GM23248 (cell line): ENCODE measurements around the gene NPHP4. TPM values are rescaled to one million over a fixed set of nuclear protein-coding genes. Genes with fewer than 3 reads are reported as not detected.
A peak's percentile ranks its signal among the peaks of the same experiment; 100 is the strongest.

ENCODE experiments used
- DNase-seq: peaks from one replicate; pipeline ENCODE4 v3.0.0-alpha.2; 2015
- H2AFZ ChIP-seq: fragments of 200-600 bp; sonication (generic); 2 replicates; pipeline ENCODE4 v1.6.1; 2016; ENCODE audit warnings: antibody characterized with exemption
- H3F3A ChIP-seq: fragments of 200-600 bp; sonication (generic); 2 replicates; pipeline ENCODE4 v1.6.1; 2016; ENCODE audit warnings: mild to moderate bottlenecking, antibody characterized with exemption, mixed run types; ENCODE audit not compliant: insufficient read depth
- H3K27ac ChIP-seq: fragments of 200-600 bp; sonication (generic); 2 replicates; pipeline ENCODE4 v1.5.1; 2016; ENCODE audit warnings: mild to moderate bottlenecking
- H3K27me3 ChIP-seq: fragments of 200-600 bp; sonication (generic); replicated peaks from 2 replicates; pipeline ENCODE4 v1.6.1; 2016; ENCODE audit warnings: mild to moderate bottlenecking; ENCODE audit not compliant: insufficient read depth
- H3K36me3 ChIP-seq: fragments of 200-600 bp; sonication (generic); 2 replicates; pipeline ENCODE4 v1.6.1; 2016; ENCODE audit warnings: low read depth, mild to moderate bottlenecking
- H3K4me1 ChIP-seq: fragments of 200-600 bp; sonication (generic); 2 replicates; pipeline ENCODE4 v1.6.1; 2016; ENCODE audit warnings: mild to moderate bottlenecking; ENCODE audit not compliant: insufficient read depth
- H3K4me2 ChIP-seq: fragments of 200-600 bp; sonication (generic); one replicate; pipeline ENCODE4 v1.6.1; 2016; ENCODE audit warnings: mild to moderate bottlenecking; ENCODE audit not compliant: unreplicated experiment
- H3K4me3 ChIP-seq: fragments of 200-600 bp; sonication (generic); 2 replicates; pipeline ENCODE4 v1.5.1; 2016; ENCODE audit warnings: mild to moderate bottlenecking
- H3K79me2 ChIP-seq: fragments of 200-600 bp; sonication (generic); 2 replicates; pipeline ENCODE4 v1.6.1; 2016; ENCODE audit warnings: mild to moderate bottlenecking; ENCODE audit not compliant: insufficient read depth
- H3K9ac ChIP-seq: fragments of 200-600 bp; sonication (generic); 2 replicates; pipeline ENCODE4 v1.6.1; 2016; ENCODE audit warnings: mild to moderate bottlenecking
- H3K9me2 ChIP-seq: fragments of 200-600 bp; sonication (generic); 2 replicates; pipeline ENCODE4 v1.6.1; 2016; ENCODE audit warnings: mixed run types, mild to moderate bottlenecking, moderate library complexity; ENCODE audit not compliant: insufficient read depth
- H3K9me3 ChIP-seq: fragments of 200-600 bp; sonication (generic); one replicate; pipeline ENCODE4 v1.6.1; 2017; ENCODE audit warnings: low read depth
- H4K20me1 ChIP-seq: fragments of 200-600 bp; sonication (generic); 2 replicates; pipeline ENCODE4 v1.6.0; 2016; ENCODE audit not compliant: insufficient read depth
- EZH2 ChIP-seq: fragments of 200-600 bp; sonication (generic); IDR thresholded peaks from 2 replicates; pipeline ENCODE4 v1.6.1; 2018; ENCODE audit warnings: antibody characterized with exemption, mild to moderate bottlenecking; ENCODE audit not compliant: insufficient read depth, poor library complexity, severe bottlenecking
- EZH2phosphoT487 ChIP-seq: fragments of 200-600 bp; sonication (generic); IDR thresholded peaks from 2 replicates; pipeline ENCODE4 v1.6.1; 2018; ENCODE audit warnings: antibody characterized with exemption, moderate library complexity, mild to moderate bottlenecking, low read depth; ENCODE audit not compliant: insufficient read depth
- WGBS, 2 experiments: methylation state at CpG; one replicate each; pipeline ENCODE4 v1.1.6; 2015 to 2017; ENCODE audit warnings: low lambda C conversion rate in 2 of 2, low coverage in 1 of 2; ENCODE audit errors: missing lambda C conversion rate in 2 of 2; 5-methylcytosine and 5-hydroxymethylcytosine counted together
- in situ Hi-C: fragments of 300-500 bp; cut with MboI; formaldehyde crosslinking; loops from 2 replicates; pipeline ENCODE4 v1.15.0; 2020
- polyA plus RNA-seq: library from polyadenylated mRNA; unstranded; fragments of >200 nt; fragmentation: Nextera tagmentation; extraction: Ambion mirVana; gene quantifications from 2 replicates; pipeline ENCODE4 v1.2.1, GENCODE V29; 2016
- total RNA-seq: library from RNA; depleted of rRNA; stranded (reverse); fragments of >200 nt; shearing (Covaris generic); gene quantifications from 2 replicates; pipeline ENCODE4 v1.2.3, GENCODE V29; 2014

NPHP4 gene
- total and polyA plus RNA-seq, 2 experiments from 2014 or later, result 4.0 to 4.2 TPM

- no peaks in the 10 kb centered on the region for H3K79me2 ChIP-seq
- no peak for DNase-seq
- H3K9me3 ChIP-seq, result no peaks in the 10 kb centered on the region
- no peaks in the 10 kb centered on the region for H3K4me1 ChIP-seq
- 92 to 96% methylated on average over 13 of the region's 13 CpGs for WGBS, 2 experiments
- no peaks in the 10 kb centered on the region for H4K20me1 ChIP-seq
- no peaks in the 10 kb centered on the region for H3F3A ChIP-seq
- TF ChIP-seq EZH2 (no peak), EZH2phosphoT487 (no peak)
- no peaks in the 10 kb centered on the region for H3K9me2 ChIP-seq
- H3K27me3 ChIP-seq, result no peaks in the 10 kb centered on the region
- no peak overlapping the region for H2AFZ ChIP-seq
- H3K27ac ChIP-seq, result no peak overlapping the region
- 0 out of 2 replicates have a peak, but pooled peaks cover 5% of the 10 kb centered on the region for H3K36me3 ChIP-seq
- H3K4me2 ChIP-seq, result no peak overlapping the region
- in situ Hi-C loops, result no loop called here
- H3K9ac ChIP-seq, result no peak overlapping the region
- H3K4me3 ChIP-seq, result no peak overlapping the region
These were observed 43.0 kb downstream of the NPHP4 start for GRCh38 chr1:5949085-5949760.

GRCh38 chr1:5948681-5949005 is 43.6 kb downstream of the NPHP4 start:
- Histone ChIP-seq H3K9ac (no peak overlapping the region), H4K20me1 (no peaks in the 10 kb centered on the region), H2AFZ (no peak overlapping the region), H3K4me1 (no peaks in the 10 kb centered on the region), H3F3A (no peaks in the 10 kb centered on the region), H3K27ac (no peak overlapping the region), H3K79me2 (no peaks in the 10 kb centered on the region), H3K27me3 (no peaks in the 10 kb centered on the region), H3K9me2 (no peaks in the 10 kb centered on the region), H3K36me3 (0 out of 2 replicates have a peak, but pooled peaks cover 5% of the 10 kb centered on the region), H3K9me3 (no peaks in the 10 kb centered on the region), H3K4me3 (no peak overlapping the region), H3K4me2 (no peak overlapping the region)
- WGBS, 2 experiments, result 86 to 90% methylated on average over 4 of the region's 4 CpGs
- in situ Hi-C loops, result no loop called here
- TF ChIP-seq EZH2phosphoT487, result no peak
- no peak for TF ChIP-seq EZH2
- no peak for DNase-seq

DNA sequence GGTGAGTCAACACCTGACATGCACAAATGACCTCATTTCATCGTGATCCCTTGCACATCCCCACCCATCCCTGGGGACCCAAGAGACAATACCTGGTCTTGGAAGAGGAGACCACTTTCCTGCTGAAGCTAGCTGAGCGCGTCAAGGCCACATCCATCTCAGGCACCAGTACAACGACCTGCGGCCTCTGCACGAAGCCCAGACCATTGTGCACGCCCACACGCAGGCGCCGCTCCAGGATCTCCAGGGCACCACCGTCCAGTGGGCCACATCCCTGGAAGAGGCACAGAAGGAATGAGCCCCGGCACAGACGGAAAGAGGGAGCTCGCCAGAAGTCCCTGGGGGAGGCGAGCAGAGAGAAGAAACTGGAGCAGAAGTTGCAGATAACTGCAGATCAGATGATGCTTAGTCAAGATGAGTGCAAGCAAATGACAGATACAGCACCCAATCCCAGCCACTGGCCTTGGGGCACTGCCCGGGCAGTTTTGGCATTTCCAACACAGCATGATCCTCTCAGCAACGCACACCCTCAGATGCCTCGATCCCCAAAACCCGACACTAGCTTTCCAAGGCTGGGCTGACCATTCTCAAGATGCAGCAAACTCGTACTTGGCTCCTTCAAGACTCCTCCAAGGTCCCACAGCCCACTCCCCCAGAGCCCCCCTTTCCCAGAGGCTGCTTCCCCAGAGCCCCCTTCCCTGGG is 44.1 kb downstream of the NPHP4 start:
- 87 to 91% methylated on average over 19 to 20 of the region's 20 CpGs for WGBS, 2 experiments
- no peak overlapping the region for H3K27ac ChIP-seq
- no peaks in the 10 kb centered on the region for H3K9me3 ChIP-seq
- H3K4me2 ChIP-seq, result no peak overlapping the region
- H3K4me1 ChIP-seq, result no peaks in the 10 kb centered on the region
- no peaks in the 10 kb centered on the region for H3K9me2 ChIP-seq
- no peaks in the 10 kb centered on the region for H3K79me2 ChIP-seq
- no peak overlapping the region for H3K9ac ChIP-seq
- DNase-seq, result peak; percentile 32
- in situ Hi-C loops, result no loop called here
- H2AFZ ChIP-seq, result no peak overlapping the region
- no peaks in the 10 kb centered on the region for H3K27me3 ChIP-seq
- TF ChIP-seq EZH2phosphoT487 (no peak), EZH2 (no peak)
- H3K4me3 ChIP-seq, result no peak overlapping the region
- 0 out of 2 replicates have a peak, but pooled peaks cover 5% of the 10 kb centered on the region for H3K36me3 ChIP-seq
- H4K20me1 ChIP-seq, result no peaks in the 10 kb centered on the region
- H3F3A ChIP-seq, result no peaks in the 10 kb centered on the region

- Histone ChIP-seq H3K4me3 (no peak overlapping the region), H3K9me2 (no peaks in the 10 kb centered on the region), H3K79me2 (no peaks in the 10 kb centered on the region), H3K9me3 (no peaks in the 10 kb centered on the region), H3K4me2 (no peak overlapping the region), H3K27me3 (no peaks in the 10 kb centered on the region), H2AFZ (no peak overlapping the region), H4K20me1 (no peaks in the 10 kb centered on the region), H3K27ac (no peak overlapping the region), H3K9ac (no peak overlapping the region), H3K36me3 (0 out of 2 replicates have a peak, but pooled peaks cover 5% of the 10 kb centered on the region), H3K4me1 (no peaks in the 10 kb centered on the region), H3F3A (no peaks in the 10 kb centered on the region)
- DNase-seq, result no peak
- TF ChIP-seq EZH2phosphoT487 (no peak), EZH2 (no peak)
- in situ Hi-C loops, result no loop called here
- WGBS, 2 experiments, result 98% methylated on average over 22 of the region's 22 CpGs
These were observed 45.0 kb downstream of the NPHP4 start for GRCh38 chr1:5947071-5947821.
